ENCODE measurements around the gene C8A. TPM values are rescaled to one million over a fixed set of nuclear protein-coding genes. Genes with fewer than 3 reads are reported as not detected.

Gene C8A
- polyA plus RNA-seq, 1 experiment: not detected

DNA sequence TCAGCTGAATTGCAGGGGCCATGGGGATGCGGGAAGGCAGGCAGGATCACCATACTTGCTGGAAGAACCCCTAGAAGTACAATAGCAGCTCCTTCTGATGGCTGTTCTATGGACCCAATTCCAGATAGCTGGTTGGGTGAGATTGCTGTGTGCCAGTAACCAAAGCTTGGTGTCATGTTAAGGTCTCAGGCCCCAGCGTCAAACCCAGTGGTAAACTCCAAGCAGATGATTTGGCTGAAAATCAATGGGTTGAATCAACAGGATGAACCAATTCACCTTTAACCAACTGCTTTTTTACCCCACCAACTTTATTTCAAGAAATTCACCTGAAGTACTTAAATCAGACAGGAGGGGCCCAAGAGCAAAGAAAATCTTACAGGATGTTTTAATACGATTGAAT is 73.4 kb downstream of the C8A start:
- POLR2A ChIA-PET: no interaction called here
- DNase-seq (ENCODE audit: low read depth, low spot score): no peak
- TF ChIP-seq, protein P1, sequence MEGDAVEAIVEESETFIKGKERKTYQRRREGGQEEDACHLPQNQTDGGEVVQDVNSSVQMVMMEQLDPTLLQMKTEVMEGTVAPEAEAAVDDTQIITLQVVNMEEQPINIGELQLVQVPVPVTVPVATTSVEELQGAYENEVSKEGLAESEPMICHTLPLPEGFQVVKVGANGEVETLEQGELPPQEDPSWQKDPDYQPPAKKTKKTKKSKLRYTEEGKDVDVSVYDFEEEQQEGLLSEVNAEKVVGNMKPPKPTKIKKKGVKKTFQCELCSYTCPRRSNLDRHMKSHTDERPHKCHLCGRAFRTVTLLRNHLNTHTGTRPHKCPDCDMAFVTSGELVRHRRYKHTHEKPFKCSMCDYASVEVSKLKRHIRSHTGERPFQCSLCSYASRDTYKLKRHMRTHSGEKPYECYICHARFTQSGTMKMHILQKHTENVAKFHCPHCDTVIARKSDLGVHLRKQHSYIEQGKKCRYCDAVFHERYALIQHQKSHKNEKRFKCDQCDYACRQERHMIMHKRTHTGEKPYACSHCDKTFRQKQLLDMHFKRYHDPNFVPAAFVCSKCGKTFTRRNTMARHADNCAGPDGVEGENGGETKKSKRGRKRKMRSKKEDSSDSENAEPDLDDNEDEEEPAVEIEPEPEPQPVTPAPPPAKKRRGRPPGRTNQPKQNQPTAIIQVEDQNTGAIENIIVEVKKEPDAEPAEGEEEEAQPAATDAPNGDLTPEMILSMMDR (IDR thresholded peaks at IDR 0.05; ENCODE audit: low read depth, low read length): no peak
- H3K27me3 ChIP-seq (ENCODE audit: control insufficient read depth, insufficient read depth, low read length): no peaks in the 10 kb centered on the region
- H3K4me3 ChIP-seq (ENCODE audit: low read depth, low read length): no peak overlapping the region
- no peaks in the 10 kb centered on the region for H3K9me3 ChIP-seq (ENCODE audit: control insufficient read depth, insufficient read depth, low read length)
- CTCF ChIA-PET: interaction anchor here (0.9 kb wide), 1 partner anchor 29 kb away, joined by 3 read pairs; no protein-coding TSS in a partner anchor
- no peak overlapping the region for H3K27ac ChIP-seq (ENCODE audit: low read depth, low read length)

DNA sequence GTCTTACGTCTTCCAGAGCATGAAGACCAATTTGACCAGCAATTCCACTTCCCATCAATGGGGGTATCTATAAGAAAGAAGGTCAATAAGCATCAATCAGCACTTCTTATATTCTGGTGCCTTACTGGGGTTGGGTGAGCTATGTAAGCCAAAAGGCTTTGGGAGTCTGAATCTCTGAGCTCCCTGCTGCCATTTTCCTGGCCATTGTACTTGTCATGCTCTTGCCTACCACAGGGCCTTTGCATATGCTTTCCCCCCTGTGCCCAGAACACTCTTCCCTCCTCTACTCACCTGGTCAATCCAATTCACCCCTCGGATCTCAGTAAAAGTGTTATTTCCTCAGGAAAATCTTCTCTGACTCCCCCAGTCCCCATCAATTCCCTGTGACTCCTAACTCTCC is 74.9 kb downstream of the C8A start:
- no peak for DNase-seq (ENCODE audit: low read depth, low spot score)
- ChIA-PET POLR2A (no interaction called here), CTCF (no interaction called here)
- Histone ChIP-seq H3K9me3 (ENCODE audit: control insufficient read depth, insufficient read depth, low read length) (no peaks in the 10 kb centered on the region), H3K27me3 (ENCODE audit: control insufficient read depth, insufficient read depth, low read length) (no peaks in the 10 kb centered on the region), H3K4me3 (ENCODE audit: low read depth, low read length) (no peak overlapping the region), H3K27ac (ENCODE audit: low read depth, low read length) (no peak overlapping the region)
- TF ChIP-seq, protein P1 (IDR thresholded peaks at IDR 0.05; ENCODE audit: low read depth, low read length): no peak

DNA sequence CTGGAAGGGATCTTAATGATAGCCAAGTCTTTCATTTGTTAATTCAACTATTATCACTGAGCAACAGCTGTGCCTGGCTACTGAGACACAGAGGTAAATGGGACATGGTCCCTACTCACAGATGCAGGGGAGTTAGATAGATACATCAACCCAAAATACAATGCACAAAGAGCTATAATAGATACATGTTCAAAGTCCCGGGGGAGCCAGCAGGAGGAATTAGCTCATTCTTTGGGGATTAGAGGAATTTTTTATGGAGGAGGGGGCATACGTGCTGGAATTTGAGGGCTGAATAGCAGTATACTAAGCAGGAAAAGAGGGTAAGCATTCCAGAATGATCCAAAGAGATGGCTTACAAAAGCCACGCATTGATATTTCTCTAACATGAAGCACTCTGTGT is 76.6 kb downstream of the C8A start:
- ChIA-PET CTCF (no interaction called here), POLR2A (no interaction called here)
- Histone ChIP-seq H3K4me3 (ENCODE audit: low read depth, low read length) (no peak overlapping the region), H3K27ac (ENCODE audit: low read depth, low read length) (no peak overlapping the region), H3K27me3 (ENCODE audit: control insufficient read depth, insufficient read depth, low read length) (no peaks in the 10 kb centered on the region), H3K9me3 (ENCODE audit: control insufficient read depth, insufficient read depth, low read length) (no peaks in the 10 kb centered on the region)
- TF ChIP-seq, protein P1 (IDR thresholded peaks at IDR 0.05; ENCODE audit: low read depth, low read length): no peak
- DNase-seq (ENCODE audit: low read depth, low spot score): no peak

DNA sequence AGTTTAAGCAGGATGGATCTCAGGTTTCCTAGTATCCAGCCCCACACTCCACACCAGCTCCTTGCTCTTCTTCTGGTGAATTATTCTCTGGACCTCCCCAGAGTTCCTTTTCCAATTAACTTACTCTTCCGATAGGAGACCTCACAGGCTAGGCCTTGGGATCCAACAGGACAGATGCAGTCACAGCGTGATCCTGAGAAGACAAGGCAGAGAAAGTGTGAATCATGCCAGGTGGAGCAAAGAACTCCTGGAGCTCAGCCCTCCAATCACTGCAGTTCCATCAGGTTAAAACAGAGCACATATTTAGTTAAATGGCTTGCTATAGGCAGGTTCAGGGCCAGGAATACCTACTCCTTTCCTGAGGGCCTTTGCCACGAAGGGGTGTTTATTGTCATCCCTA is 77.1 kb downstream of the C8A start:
- Histone ChIP-seq H3K4me3 (ENCODE audit: low read depth, low read length) (no peak overlapping the region), H3K27ac (ENCODE audit: low read depth, low read length) (no peak overlapping the region), H3K27me3 (ENCODE audit: control insufficient read depth, insufficient read depth, low read length) (no peaks in the 10 kb centered on the region), H3K9me3 (ENCODE audit: control insufficient read depth, insufficient read depth, low read length) (no peaks in the 10 kb centered on the region)
- TF ChIP-seq, protein P1 (IDR thresholded peaks at IDR 0.05; ENCODE audit: low read depth, low read length): no peak
- CTCF ChIA-PET: no interaction called here
- POLR2A ChIA-PET: no interaction called here
- DNase-seq (ENCODE audit: low read depth, low spot score): no peak

DNA sequence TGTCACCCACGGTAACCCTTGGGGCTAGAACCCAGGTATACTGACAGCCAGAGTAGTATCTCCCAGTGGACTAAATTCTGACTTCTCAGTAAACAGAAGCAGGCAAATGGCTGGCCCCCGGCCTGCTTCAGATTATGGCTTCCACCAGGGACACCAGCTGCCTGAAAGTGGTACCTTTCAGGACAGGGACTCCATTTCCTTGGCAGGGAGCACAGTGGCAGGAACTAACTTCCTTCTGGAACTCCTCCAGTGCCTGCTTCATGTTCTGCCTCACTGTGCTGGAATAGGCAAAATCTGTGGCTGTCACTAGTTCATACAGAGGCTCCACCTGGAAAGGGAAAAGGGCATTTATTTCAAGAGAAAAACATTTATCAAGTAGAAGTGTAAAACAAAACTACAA is 78.6 kb downstream of the C8A start:
- TF ChIP-seq, protein P1 (IDR thresholded peaks at IDR 0.05; ENCODE audit: low read depth, low read length): no peak
- no peaks in the 10 kb centered on the region for H3K27me3 ChIP-seq (ENCODE audit: control insufficient read depth, insufficient read depth, low read length)
- ChIA-PET CTCF (no interaction called here), POLR2A (no interaction called here)
- no peak overlapping the region for H3K27ac ChIP-seq (ENCODE audit: low read depth, low read length)
- H3K9me3 ChIP-seq (ENCODE audit: control insufficient read depth, insufficient read depth, low read length): no peaks in the 10 kb centered on the region
- no peak overlapping the region for H3K4me3 ChIP-seq (ENCODE audit: low read depth, low read length)
- DNase-seq (ENCODE audit: low read depth, low spot score): no peak
